Tongue (tissue), 2 donors: ENCODE results near the gene SLC9C1. TPM values are rescaled to one million over a fixed set of nuclear protein-coding genes. Genes with fewer than 3 reads are reported as not detected.

ENCODE experiments used
- DNase-seq: peaks from one replicate; pipeline ENCODE4 v3.0.0-alpha.2; 2015
- total RNA-seq: library from RNA; depleted of rRNA; stranded (reverse); fragments of >200 nt; gene quantifications from one replicate; pipeline ENCODE4 v1.2.3, GENCODE V29; 2014

SLC9C1 gene
- total RNA-seq, 1 donor from 2014 or later, result 3.2 TPM

- DNase-seq, result no peak
Observed at GRCh38 chr3:112187300-112187699, 106.7 kb downstream of the SLC9C1 start.

- peak; percentile 9 for DNase-seq
Observed at GRCh38 chr3:112185423-112186035, 108.5 kb downstream of the SLC9C1 start.

GRCh38 chr3:112175646-112176045 is 118.4 kb downstream of the SLC9C1 start:
- no peak for DNase-seq

- no peak for DNase-seq
Observed at GRCh38 chr3:112175037-112175436, 119.0 kb downstream of the SLC9C1 start.

GRCh38 chr3:112171144-112171543 is 122.9 kb downstream of the SLC9C1 start:
- no peak for DNase-seq

GRCh38 chr3:112170046-112170445 is 124.0 kb downstream of the SLC9C1 start:
- no peak for DNase-seq

- no peak for DNase-seq
Observed at GRCh38 chr3:112167758-112168157, 126.3 kb downstream of the SLC9C1 start.

- no peak for DNase-seq
Observed at GRCh38 chr3:112149136-112149535, 144.9 kb downstream of the SLC9C1 start.

GRCh38 chr3:112143689-112144088 is 150.3 kb downstream of the SLC9C1 start:
- DNase-seq, result no peak

GRCh38 chr3:112143251-112143650 is 150.8 kb downstream of the SLC9C1 start:
- DNase-seq, result no peak

- no peak for DNase-seq
Observed at GRCh38 chr3:112141293-112141692, 152.7 kb downstream of the SLC9C1 start.

- DNase-seq, result no peak
Observed at GRCh38 chr3:112140584-112140983, 153.4 kb downstream of the SLC9C1 start.

GRCh38 chr3:112138219-112138969 is 155.6 kb downstream of the SLC9C1 start:
- DNase-seq, result no peak

GRCh38 chr3:112137781-112138180 is 156.2 kb downstream of the SLC9C1 start:
- no peak for DNase-seq

GRCh38 chr3:112136959-112137693 is 156.9 kb downstream of the SLC9C1 start:
- DNase-seq, result peak; percentile 71

- DNase-seq, result no peak
Observed at GRCh38 chr3:112136046-112136445, 158.0 kb downstream of the SLC9C1 start.

GRCh38 chr3:112134335-112135124 is 159.5 kb downstream of the SLC9C1 start:
- no peak for DNase-seq

- DNase-seq, result no peak
Observed at GRCh38 chr3:112133626-112134334, 160.2 kb downstream of the SLC9C1 start.

- no peak for DNase-seq
Observed at GRCh38 chr3:112132975-112133448, 161.0 kb downstream of the SLC9C1 start, which contains the start of gene GCSAM. GCSAM (minus strand) TSS chr3:112133248; CDS start chr3:112133120, 128 bp downstream.

GRCh38 chr3:112132554-112132953 is 161.5 kb downstream of the SLC9C1 start:
- no peak for DNase-seq

GRCh38 chr3:112132088-112132487 is 161.9 kb downstream of the SLC9C1 start:
- DNase-seq, result no peak
